Activated CD8-positive, alpha-beta T cell treated with anti-CD3 and anti-CD28 coated beads for 36 hours (primary cell): ENCODE measurements around the gene EIF4E2. TPM values are rescaled to one million over a fixed set of nuclear protein-coding genes. Genes with fewer than 3 reads are reported as not detected.

Source experiments
- ATAC-seq: fragments of 200-7000 bp; cut with Tn5 transposase; one replicate; pipeline ENCODE4 v1.10.0; 2021; ENCODE audit warnings: mild to moderate bottlenecking, moderate library complexity
- CTCF ChIA-PET: fragments of 350-600 bp; sonication (Branson Sonifier 250); formaldehyde crosslinking; loops from one replicate; lab custom pipeline; 2021; ENCODE audit warnings: antibody characterized with exemption; lab: Charles Lee
- POLR2A ChIA-PET: fragments of 350-600 bp; sonication (Branson Sonifier 250); formaldehyde crosslinking; loops from one replicate; lab custom pipeline; 2021; ENCODE audit warnings: antibody characterized with exemption; lab: Charles Lee
- DNase-seq: peaks from one replicate; pipeline ENCODE4 v3.0.0-alpha.2; 2020
- H3K27ac Mint-ChIP-seq: one replicate; pipeline ENCODE4 v1.8.0; 2021; ENCODE audit warnings: mild to moderate bottlenecking, mixed read lengths
- H3K27me3 Mint-ChIP-seq: one replicate; pipeline ENCODE4 v1.8.0; 2021; ENCODE audit warnings: mixed read lengths
- H3K36me3 Mint-ChIP-seq: one replicate; pipeline ENCODE4 v1.8.0; 2021; ENCODE audit warnings: low read depth, mixed read lengths
- H3K4me1 Mint-ChIP-seq: one replicate; pipeline ENCODE4 v1.8.0; 2021; ENCODE audit warnings: low read depth, mixed read lengths
- H3K4me3 Mint-ChIP-seq: one replicate; pipeline ENCODE4 v1.8.0; 2021; ENCODE audit warnings: mild to moderate bottlenecking, moderate library complexity, mixed read lengths
- H3K9me3 Mint-ChIP-seq: one replicate; pipeline ENCODE4 v1.8.0; 2021; ENCODE audit warnings: mixed read lengths
- CTCF ChIP-seq: fragments of 200-600 bp; IDR thresholded peaks from one replicate; pipeline ENCODE4 v1.8.0; 2022; ENCODE audit warnings: antibody characterized with exemption, mild to moderate bottlenecking
- intact Hi-C: fragments of 100-400 bp; cut with micrococcal nuclease; formaldehyde crosslinking; loops from one replicate; pipeline ENCODE4 v1.10.0; 2022
- total RNA-seq, 2 experiments: library from RNA; stranded (reverse); gene quantifications; one replicate each; pipeline ENCODE4 v1.2.3, GENCODE V29; 2021

The EIF4E2 gene
- total RNA-seq, 2 experiments from 2014 or later = 49.2 to 50.4 TPM

- CTCF ChIA-PET = no interaction called here
- no peak overlapping the region for H3K4me3 Mint-ChIP-seq
- H3K27ac Mint-ChIP-seq = no peak overlapping the region
Observed at GRCh38 chr2:232545511-232546375, 4.7 kb upstream of the EIF4E2 start.

GRCh38 chr2:232547991-232548390 lies 2.5 kb upstream of the EIF4E2 start:
- no peak overlapping the region for H3K4me3 Mint-ChIP-seq
- no peak for TF ChIP-seq CTCF
- H3K9me3 Mint-ChIP-seq = peaks cover 4% of the 10 kb centered on the region
- ATAC-seq (no peak), DNase-seq (no peak)
- intact Hi-C loops = no loop called here
- ChIA-PET POLR2A (no interaction called here), CTCF (interaction anchor here (1.3 to 1.5 kb wide), 2 partner anchors 26 to 101 kb away, joined by 3 to 7 read pairs; no protein-coding TSS in a partner anchor)
- H3K4me1 Mint-ChIP-seq = peaks cover 49% of the 10 kb centered on the region
- no peaks in the 10 kb centered on the region for H3K27me3 Mint-ChIP-seq
- H3K36me3 Mint-ChIP-seq = peaks cover 58% of the 10 kb centered on the region
- no peak overlapping the region for H3K27ac Mint-ChIP-seq

More at GRCh38 chr2:232545511-232546375, 4.7 kb upstream of the EIF4E2 start:
- H3K27me3 Mint-ChIP-seq = no peaks in the 10 kb centered on the region
- ATAC-seq = no peak
- peaks cover 47% of the 10 kb centered on the region for H3K36me3 Mint-ChIP-seq
- intact Hi-C loops = no loop called here
- peaks cover 4% of the 10 kb centered on the region for H3K9me3 Mint-ChIP-seq
- H3K4me1 Mint-ChIP-seq = peaks cover 38% of the 10 kb centered on the region
- POLR2A ChIA-PET = interaction anchor here (1.2 kb wide), 1 partner anchor 44 kb away, joined by 3 read pairs; no protein-coding TSS in a partner anchor
- no peak for DNase-seq
- TF ChIP-seq CTCF = no peak

- ATAC-seq (peak; percentile 15), DNase-seq (no peak)
- intact Hi-C loops = no loop called here
- Mint-ChIP-seq H3K4me3 (peak overlapping the region; percentile 90), H3K27me3 (no peaks in the 10 kb centered on the region), H3K4me1 (peaks cover 65% of the 10 kb centered on the region), H3K9me3 (peaks cover 4% of the 10 kb centered on the region), H3K27ac (peak overlapping the region; percentile 99), H3K36me3 (peaks cover 59% of the 10 kb centered on the region)
- TF ChIP-seq CTCF = no peak
- ChIA-PET POLR2A (interaction anchor here (1.4 kb wide), 2 partner anchors 10 to 13 kb away, joined by 6 to 7 read pairs; no protein-coding TSS in a partner anchor), CTCF (interaction anchor here (0.6 to 1.3 kb wide), 2 partner anchors 11 to 12 kb away, joined by 3 to 4 read pairs; no protein-coding TSS in a partner anchor)
Observed at GRCh38 chr2:232549655-232550353, 685 bp upstream of the EIF4E2 start.

- H3K4me3 Mint-ChIP-seq = peak overlapping the region; percentile 90
- intact Hi-C loops = no loop called here
- no peak for TF ChIP-seq CTCF
- peaks cover 56% of the 10 kb centered on the region for H3K36me3 Mint-ChIP-seq
- no peaks in the 10 kb centered on the region for H3K27me3 Mint-ChIP-seq
- peaks cover 65% of the 10 kb centered on the region for H3K4me1 Mint-ChIP-seq
- H3K27ac Mint-ChIP-seq = peak overlapping the region; percentile 99
- ATAC-seq = no peak
- ChIA-PET CTCF (interaction anchor here (1.1 to 1.3 kb wide), 2 partner anchors 11 to 12 kb away, joined by 3 to 4 read pairs; no protein-coding TSS in a partner anchor), POLR2A (interaction anchor here (0.5 to 1.4 kb wide), 9 partner anchors 9 to 713 kb away, joined by 3 to 7 read pairs (median 3); no protein-coding TSS in a partner anchor)
- peaks cover 4% of the 10 kb centered on the region for H3K9me3 Mint-ChIP-seq
- DNase-seq = no peak
Observed at GRCh38 chr2:232551250-232551638, 755 bp downstream of the EIF4E2 start.
